Measurements from ENCODE around the gene CAPN15.

DNA sequence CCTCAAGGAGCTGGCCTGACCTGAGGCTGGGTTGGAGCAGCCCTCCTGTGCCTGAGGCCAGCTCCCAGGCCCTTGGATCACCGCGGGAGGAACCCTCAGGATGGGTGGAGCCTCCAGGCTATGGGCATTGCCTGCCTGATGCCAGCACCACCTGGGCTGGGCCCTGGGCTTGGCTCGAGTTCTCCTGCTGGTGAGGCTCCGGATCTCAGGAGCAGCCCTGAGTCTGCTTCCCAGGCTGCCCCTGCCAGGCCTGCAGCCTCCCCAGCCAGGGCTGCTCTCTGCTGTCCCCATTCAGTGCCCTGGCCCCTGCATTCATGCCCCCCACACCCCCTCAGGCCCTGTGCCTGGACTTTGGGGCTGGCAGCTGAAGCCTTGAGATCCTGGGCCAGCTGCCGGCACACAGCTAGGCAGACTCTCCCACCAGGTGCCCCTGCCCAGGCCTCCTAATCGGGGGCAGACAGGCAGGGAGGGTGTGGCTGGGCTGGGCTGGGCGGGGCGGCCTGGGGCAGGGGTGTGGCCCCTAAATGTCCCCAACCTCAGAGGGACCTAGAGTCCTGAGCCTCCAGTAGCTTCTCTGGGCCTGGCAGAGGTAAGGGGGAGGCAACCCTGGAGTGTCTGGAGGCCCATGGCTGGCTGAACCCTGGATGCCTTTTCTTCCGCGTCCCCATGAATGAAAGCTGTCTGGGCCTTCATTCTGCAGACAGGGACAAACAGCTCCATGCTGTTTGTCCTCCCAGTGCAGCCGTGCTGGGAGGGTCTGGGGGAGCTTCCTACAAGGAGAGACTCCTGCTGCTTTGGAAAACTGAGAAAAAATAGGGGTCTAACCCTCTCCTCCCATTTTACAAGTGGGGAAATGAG, 41.1 kb downstream of the CAPN15 start:
- TF ChIP-seq POLR2A (IDR thresholded peaks at IDR 0.05; ENCODE audit: low read depth, low read length) (no peak), BHLHE40 (IDR thresholded peaks at IDR 0.05; ENCODE audit: low read depth, low read length) (no peak), RFX5 (IDR thresholded peaks at IDR 0.05; ENCODE audit: low read depth, low read length) (no peak), MAFK (IDR thresholded peaks at IDR 0.05; ENCODE audit: low read depth, low read length) (no peak), CHD1 (IDR thresholded peaks at IDR 0.05; ENCODE audit: low read depth, low read length) (no peak)
- TF ChIP-seq, protein P1, sequence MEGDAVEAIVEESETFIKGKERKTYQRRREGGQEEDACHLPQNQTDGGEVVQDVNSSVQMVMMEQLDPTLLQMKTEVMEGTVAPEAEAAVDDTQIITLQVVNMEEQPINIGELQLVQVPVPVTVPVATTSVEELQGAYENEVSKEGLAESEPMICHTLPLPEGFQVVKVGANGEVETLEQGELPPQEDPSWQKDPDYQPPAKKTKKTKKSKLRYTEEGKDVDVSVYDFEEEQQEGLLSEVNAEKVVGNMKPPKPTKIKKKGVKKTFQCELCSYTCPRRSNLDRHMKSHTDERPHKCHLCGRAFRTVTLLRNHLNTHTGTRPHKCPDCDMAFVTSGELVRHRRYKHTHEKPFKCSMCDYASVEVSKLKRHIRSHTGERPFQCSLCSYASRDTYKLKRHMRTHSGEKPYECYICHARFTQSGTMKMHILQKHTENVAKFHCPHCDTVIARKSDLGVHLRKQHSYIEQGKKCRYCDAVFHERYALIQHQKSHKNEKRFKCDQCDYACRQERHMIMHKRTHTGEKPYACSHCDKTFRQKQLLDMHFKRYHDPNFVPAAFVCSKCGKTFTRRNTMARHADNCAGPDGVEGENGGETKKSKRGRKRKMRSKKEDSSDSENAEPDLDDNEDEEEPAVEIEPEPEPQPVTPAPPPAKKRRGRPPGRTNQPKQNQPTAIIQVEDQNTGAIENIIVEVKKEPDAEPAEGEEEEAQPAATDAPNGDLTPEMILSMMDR (conservative IDR thresholded peaks at IDR 0.05; ENCODE audit: low read depth, low read length): no peak

Data from IMR-90 (cell line).